Ishikawa (cell line): ENCODE measurements around the gene CABP4.

Experiments
- CEBPB ChIP-seq: IDR thresholded peaks from 2 replicates; pipeline ENCODE4 v1.6.1; 2012
- CREB1 ChIP-seq: IDR thresholded peaks from 2 replicates; pipeline ENCODE4 v1.6.1; 2012; ENCODE audit warnings: low read depth
- EP300 ChIP-seq: IDR thresholded peaks from 2 replicates; pipeline ENCODE4 v1.6.1; 2012; ENCODE audit warnings: borderline replicate concordance
- FOXM1 ChIP-seq: IDR thresholded peaks from 2 replicates; pipeline ENCODE4 v1.6.1; 2012; ENCODE audit warnings: low read depth, borderline replicate concordance
- RAD21 ChIP-seq: IDR thresholded peaks from 2 replicates; pipeline ENCODE4 v1.6.1; 2012; ENCODE audit warnings: low read depth
- REST ChIP-seq: IDR thresholded peaks from 2 replicates; pipeline ENCODE4 v1.6.1; 2012; ENCODE audit warnings: low read depth, mild to moderate bottlenecking
- TAF1 ChIP-seq: IDR thresholded peaks from 2 replicates; pipeline ENCODE4 v1.6.1; 2012; ENCODE audit warnings: low read depth, mild to moderate bottlenecking

- TF ChIP-seq FOXM1 (no peak), RAD21 (no peak), CEBPB (no peak), EP300 (no peak), TAF1 (no peak), REST (no peak), CREB1 (no peak)
Measured at GRCh38 chr11:67415501-67416304, 39.5 kb upstream of the CABP4 start, which contains the start of gene CARNS1.
